ENCODE data around the gene CASTOR2.
"Not testable (repeated sequence)": the region's sequence is repeated elsewhere in the genome, so short reads cannot be mapped to it uniquely, and the experiment has no call there.

The CASTOR2 gene

DNA sequence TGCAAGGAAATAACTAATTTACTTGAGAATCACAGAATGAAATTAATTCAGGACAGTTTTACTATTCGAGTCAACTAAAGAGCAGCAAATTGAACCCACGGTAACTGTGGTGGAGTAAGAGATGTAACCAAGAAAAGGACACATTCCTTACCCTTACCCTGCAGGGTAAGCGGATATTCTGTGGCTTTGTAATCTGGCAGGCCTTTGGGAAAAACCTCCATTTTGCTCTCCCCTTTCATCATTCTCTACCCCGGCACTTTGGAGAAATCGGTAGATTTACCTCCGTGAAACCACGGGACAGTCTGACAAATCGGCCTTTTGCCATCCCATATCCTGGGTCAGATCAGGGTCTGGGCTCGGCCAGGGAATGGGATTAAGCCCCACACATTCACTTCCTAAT is 90.7 kb downstream of the CASTOR2 start:
- no peak overlapping the region for H3K27ac Mint-ChIP-seq

DNA sequence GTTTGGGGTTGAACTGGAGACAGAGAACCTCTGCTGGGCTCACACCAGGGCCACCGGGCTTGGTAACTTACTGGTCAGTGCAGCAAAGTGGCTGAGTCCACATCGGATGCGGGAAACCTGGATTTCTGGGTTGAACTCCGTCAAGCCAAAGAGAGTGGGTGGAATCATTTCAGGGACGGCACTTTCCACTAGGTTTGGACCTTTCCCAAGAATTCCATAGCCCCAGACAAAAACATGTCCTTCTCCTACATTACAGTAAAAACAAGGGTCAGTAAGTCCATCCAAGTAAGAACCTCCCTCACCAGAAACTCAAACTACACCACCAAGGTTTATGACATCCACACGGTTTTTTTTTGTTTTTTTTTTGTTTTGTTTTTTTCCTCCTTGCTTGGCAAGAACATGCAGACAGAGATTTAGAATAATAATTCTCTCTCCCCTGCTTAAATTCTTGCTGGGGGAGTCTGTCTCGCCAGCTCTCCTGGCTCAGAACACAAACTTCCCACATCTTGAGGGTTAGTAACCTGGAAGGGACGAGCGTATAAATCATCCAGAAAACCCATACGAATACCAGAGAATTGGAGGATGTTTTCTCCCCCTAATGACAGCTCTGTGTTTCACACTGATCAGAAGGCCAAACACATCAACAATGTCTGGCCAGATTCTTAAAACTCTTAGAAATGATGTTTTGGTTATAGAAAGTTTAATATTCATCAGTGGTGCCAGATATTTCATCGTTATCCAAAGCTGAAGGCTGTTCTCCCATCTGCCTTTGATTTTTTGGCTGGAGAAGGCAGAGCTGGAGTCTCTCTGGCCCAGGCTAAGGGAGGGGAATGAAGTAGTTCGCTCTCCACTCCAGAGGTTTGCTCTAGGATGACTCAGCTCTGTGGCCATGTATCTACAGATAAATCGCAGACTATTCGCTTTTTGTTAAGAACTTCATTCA is 91.6 kb downstream of the CASTOR2 start:
- no peaks in the 10 kb centered on the region for H3K4me1 Mint-ChIP-seq
- no peaks in the 10 kb centered on the region for H3K27me3 Mint-ChIP-seq
- H3K27ac Mint-ChIP-seq: no peak overlapping the region
- no peak overlapping the region for H3K4me3 Mint-ChIP-seq
- DNase-seq: no peak
- CTCF ChIA-PET: no interaction called here
- H3K36me3 Mint-ChIP-seq: peaks cover 40% of the 10 kb centered on the region
- H3K9me3 Mint-ChIP-seq: no peaks in the 10 kb centered on the region

More for the DNA sequence above, 90.7 kb downstream of the CASTOR2 start:
- Mint-ChIP-seq H3K27me3 (no peaks in the 10 kb centered on the region), H3K9me3 (no peaks in the 10 kb centered on the region), H3K36me3 (peaks cover 40% of the 10 kb centered on the region), H3K4me1 (no peaks in the 10 kb centered on the region), H3K4me3 (no peak overlapping the region)
- DNase-seq: no peak
- CTCF ChIA-PET: no interaction called here

DNA sequence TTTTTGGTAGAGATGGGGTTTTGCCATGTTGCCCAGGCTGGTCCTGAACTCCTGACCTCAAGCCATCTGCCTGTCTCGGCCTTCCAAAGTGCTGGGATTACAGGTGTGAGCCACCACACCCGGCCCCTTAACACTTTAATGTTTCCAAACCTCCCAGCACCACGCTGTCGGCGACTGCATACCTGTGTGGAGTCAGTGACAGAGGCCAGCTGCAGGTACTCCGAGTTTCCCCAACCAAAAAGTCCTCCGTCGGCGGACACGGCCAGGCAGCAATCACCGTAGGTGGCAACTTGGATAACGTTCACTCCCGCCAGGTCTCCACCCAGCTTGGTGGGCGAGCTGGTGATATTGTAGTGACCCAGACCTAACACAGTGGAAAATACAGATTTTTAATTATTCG is 93.9 kb downstream of the CASTOR2 start:
- H3K36me3 Mint-ChIP-seq: peaks cover 42% of the 10 kb centered on the region
- CTCF ChIA-PET: interaction anchor here (0.5 kb wide), 1 partner anchor 1331 kb away, joined by 3 read pairs; no protein-coding TSS in a partner anchor
- no peak for DNase-seq
- no peak overlapping the region for H3K4me3 Mint-ChIP-seq
- H3K9me3 Mint-ChIP-seq: no peaks in the 10 kb centered on the region
- H3K4me1 Mint-ChIP-seq: no peaks in the 10 kb centered on the region
- no peak overlapping the region for H3K27ac Mint-ChIP-seq
- no peaks in the 10 kb centered on the region for H3K27me3 Mint-ChIP-seq

DNA sequence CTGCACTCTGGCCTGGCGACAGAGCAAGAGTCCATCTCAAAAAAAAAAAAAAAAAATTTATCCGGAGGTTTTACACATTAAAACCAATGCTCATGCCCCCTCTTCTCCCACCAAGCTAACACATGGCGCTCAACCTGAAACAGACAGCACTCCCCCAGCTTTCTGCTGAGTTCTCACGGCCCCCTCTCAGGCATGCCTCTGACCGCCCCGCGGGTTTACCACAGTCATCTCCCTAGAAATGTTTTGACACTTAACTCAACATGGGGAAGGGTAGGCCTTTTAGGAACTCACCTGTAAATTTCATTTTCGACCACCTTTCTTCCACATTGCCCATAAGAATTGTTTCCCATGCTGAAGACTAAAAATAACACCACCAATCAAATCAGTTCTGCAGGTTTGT is 99.8 kb downstream of the CASTOR2 start:
- no peak overlapping the region for H3K27ac Mint-ChIP-seq
- CTCF ChIA-PET: no interaction called here
- no peaks in the 10 kb centered on the region for H3K4me1 Mint-ChIP-seq
- H3K9me3 Mint-ChIP-seq: no peaks in the 10 kb centered on the region
- H3K27me3 Mint-ChIP-seq: no peaks in the 10 kb centered on the region
- DNase-seq: no peak
- H3K36me3 Mint-ChIP-seq: peaks cover 36% of the 10 kb centered on the region
- H3K4me3 Mint-ChIP-seq: no peak overlapping the region

DNA sequence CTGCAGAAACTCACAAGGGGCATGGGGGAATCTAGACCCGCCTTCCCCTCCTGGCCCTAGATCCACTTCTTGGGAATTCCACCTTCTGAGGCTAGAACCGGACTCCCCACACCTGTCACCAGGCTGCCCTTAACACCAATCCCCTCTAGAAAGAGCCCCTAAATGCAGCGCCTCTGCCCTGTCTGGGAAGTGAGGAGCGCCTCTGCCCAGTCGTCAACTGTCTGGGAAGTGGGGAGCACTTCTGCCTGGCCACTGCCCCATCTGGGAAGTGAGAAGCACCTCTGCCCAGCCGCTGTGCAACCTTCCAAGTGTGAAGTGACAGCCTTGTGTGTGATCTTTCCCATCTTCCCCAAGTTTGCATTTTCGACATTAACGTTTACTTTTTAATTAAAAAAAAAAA is 100.3 kb downstream of the CASTOR2 start:
- Mint-ChIP-seq H3K9me3 (no peaks in the 10 kb centered on the region), H3K27ac (no peak overlapping the region), H3K36me3 (peaks cover 37% of the 10 kb centered on the region), H3K27me3 (no peaks in the 10 kb centered on the region), H3K4me3 (no peak overlapping the region), H3K4me1 (no peaks in the 10 kb centered on the region)
- DNase-seq: no peak
- CTCF ChIA-PET: no interaction called here

DNA sequence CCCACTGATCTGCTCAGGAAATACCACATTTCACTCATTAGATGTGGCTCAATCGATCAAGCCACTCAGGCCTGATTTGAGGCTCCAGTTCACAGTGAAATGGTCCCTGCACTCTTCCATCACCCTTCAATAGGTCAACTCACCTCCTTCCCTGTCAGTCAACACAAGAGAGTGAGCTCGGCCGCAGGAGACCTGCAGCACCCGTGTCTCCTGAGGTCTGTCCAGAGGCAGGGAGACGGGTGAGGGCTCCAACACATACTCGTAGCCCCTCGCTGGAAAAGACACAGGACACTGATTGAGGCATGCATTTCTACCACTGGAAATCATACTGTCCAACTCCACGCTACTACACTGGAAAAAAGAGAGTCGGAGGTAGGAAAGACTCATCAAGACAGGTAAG is 102.0 kb downstream of the CASTOR2 start:
- Mint-ChIP-seq H3K9me3 (no peaks in the 10 kb centered on the region), H3K36me3 (peaks cover 30% of the 10 kb centered on the region), H3K4me1 (peaks cover 2% of the 10 kb centered on the region), H3K4me3 (no peak overlapping the region), H3K27ac (no peak overlapping the region), H3K27me3 (no peaks in the 10 kb centered on the region)
- DNase-seq: no peak
- CTCF ChIA-PET: no interaction called here

DNA sequence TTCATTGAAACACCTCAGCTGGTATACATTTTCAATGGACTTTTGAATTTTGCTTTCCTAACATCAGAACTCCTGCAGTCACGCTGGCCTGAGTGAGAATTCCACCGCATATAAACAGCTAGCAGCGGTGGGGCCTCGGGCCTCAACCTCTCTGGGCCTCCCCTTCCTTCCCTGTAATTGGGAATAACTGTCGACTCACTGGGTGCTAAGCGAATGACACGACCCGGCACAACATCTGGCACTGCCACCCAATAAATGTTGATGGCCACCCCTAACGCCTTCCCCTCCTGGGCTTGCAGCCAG is 108.4 kb downstream of the CASTOR2 start:
- H3K27ac Mint-ChIP-seq: peak overlapping the region; percentile 91
- peaks cover 20% of the 10 kb centered on the region for H3K4me1 Mint-ChIP-seq
- peak overlapping the region; percentile 96 for H3K4me3 Mint-ChIP-seq
- no peaks in the 10 kb centered on the region for H3K27me3 Mint-ChIP-seq
- H3K36me3 Mint-ChIP-seq: peaks cover 5% of the 10 kb centered on the region
- CTCF ChIA-PET: no interaction called here
- no peak for DNase-seq
- H3K9me3 Mint-ChIP-seq: no peaks in the 10 kb centered on the region

DNA sequence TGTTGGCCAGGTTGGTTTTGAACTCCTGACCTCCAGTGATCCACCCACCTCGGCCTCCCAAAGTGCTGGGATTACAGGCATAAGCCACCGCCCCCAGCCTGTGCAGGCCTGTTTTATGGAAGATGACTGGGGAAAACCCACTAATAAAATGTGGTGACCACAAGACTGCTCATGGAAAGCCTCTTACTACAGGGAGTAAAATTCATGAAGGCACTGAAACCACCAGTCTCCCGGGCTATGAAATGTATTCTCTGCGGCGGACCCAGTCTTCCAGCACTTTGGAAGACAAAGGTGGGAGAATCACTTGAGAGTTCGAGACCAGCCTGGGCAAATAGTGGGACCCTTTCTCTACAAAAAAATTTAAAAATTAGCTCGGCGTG is 109.7 kb downstream of the CASTOR2 start:
- CTCF ChIA-PET, H3K27me3 Mint-ChIP-seq, DNase-seq, H3K9me3 Mint-ChIP-seq, H3K36me3 Mint-ChIP-seq: not testable (repeated sequence)
- peaks cover 20% of the 10 kb centered on the region for H3K4me1 Mint-ChIP-seq
- peak overlapping the region; percentile 96 for H3K4me3 Mint-ChIP-seq
- H3K27ac Mint-ChIP-seq: peak overlapping the region; percentile 92

Measured in activated naive CD4-positive, alpha-beta T cell treated with anti-CD3 and anti-CD28 coated beads, Interleukin-2, amount 10 ng/mL, durations not matched to agents 7 days and 5 days (primary cell).